Upper lobe of left lung (tissue), 6 donors: ENCODE results near the gene SULT1C4. TPM values are rescaled to one million over a fixed set of nuclear protein-coding genes. Genes with fewer than 3 reads are reported as not detected.

Source experiments
- ATAC-seq, 2 donors: fragments of 200-7000 bp; cut with Tn5 transposase; one replicate each; pipeline ENCODE4 v1.9.1; 2022; ENCODE audit warnings: mild to moderate bottlenecking in 2 of 2, moderate library complexity in 2 of 2; ENCODE audit not compliant: low FRiP score in 2 of 2
- DNase-seq, 2 donors: peaks; one replicate each; pipeline ENCODE4 v3.0.0-alpha.2; 2019 to 2020
- H3K27ac ChIP-seq, 4 donors: fragments of 200-600 bp; sonication (generic); one replicate each; pipeline ENCODE4 v1.5.1; 2016 to 2019
- H3K27me3 ChIP-seq, 4 donors: fragments of 200-600 bp; sonication (generic); one replicate each; pipeline ENCODE4 v1.5.1; 2017 to 2019
- H3K36me3 ChIP-seq, 4 donors: fragments of 200-600 bp; sonication (generic); one replicate each; pipeline ENCODE4 v1.5.1; 2016 to 2019
- H3K4me1 ChIP-seq, 4 donors: fragments of 200-600 bp; sonication (generic); one replicate each; pipeline ENCODE4 v1.5.1; 2018 to 2019
- H3K4me3 ChIP-seq, 4 donors: fragments of 200-600 bp; sonication (generic); one replicate each; pipeline ENCODE4 v1.5.1; 2017 to 2019; ENCODE audit warnings: mild to moderate bottlenecking in 2 of 4, moderate library complexity in 1 of 4
- H3K9me3 ChIP-seq, 4 donors: fragments of 200-600 bp; sonication (generic); one replicate each; pipeline ENCODE4 v1.5.1; 2018 to 2019
- EP300 ChIP-seq, 4 donors: sonication (generic); formaldehyde crosslinking; IDR thresholded peaks; one replicate each; pipeline ENCODE4 v1.5.1; 2017; ENCODE audit warnings: antibody characterized with exemption in 4 of 4, control low read depth in 2 of 4
- POLR2A ChIP-seq, 4 donors: fragments of 450-650 bp; IDR thresholded peaks; one replicate each; pipeline ENCODE4 v1.5.1; 2016 to 2017; ENCODE audit warnings: antibody characterized with exemption in 4 of 4, mild to moderate bottlenecking in 2 of 4
- POLR2AphosphoS5 ChIP-seq, 2 donors: sonication (generic); formaldehyde crosslinking; IDR thresholded peaks; one replicate each; pipeline ENCODE4 v1.5.1; 2017; ENCODE audit warnings: antibody characterized with exemption in 2 of 2
- WGBS, 2 donors: methylation state at CpG; one replicate each; pipeline ENCODE4 v1.1.5; 2017 to 2018; 5-methylcytosine and 5-hydroxymethylcytosine counted together
- total RNA-seq, 6 donors: library from RNA; depleted of rRNA in 4 of 6; stranded (reverse); fragments of >200 nt in 4 of 6; gene quantifications; one replicate each; pipeline versions ENCODE4 v1.1.0 to v1.2.1, GENCODE V29; 2016 to 2021
- TF ChIP-seq, protein P1 (sequence below), 6 experiments: fragments of 450-650 bp in 4 of 6; fragments of 200-600 bp in 2 of 6; sonication (generic) in 2 of 6; IDR thresholded peaks; one replicate each; pipeline ENCODE4 v1.5.1; 2016 to 2019; ENCODE audit warnings: antibody characterized with exemption in 6 of 6
- donor health status: DM: no; HTN: no; CAD: no; lungs with moderate emphysema.
- donor health status: DM: no; HTN: yes; CAD: no; lungs with severe emphysema.

The SULT1C4 gene
- total RNA-seq, 6 donors from 2014 or later = 4.3 to 15.4 (median 9.0) TPM

DNA sequence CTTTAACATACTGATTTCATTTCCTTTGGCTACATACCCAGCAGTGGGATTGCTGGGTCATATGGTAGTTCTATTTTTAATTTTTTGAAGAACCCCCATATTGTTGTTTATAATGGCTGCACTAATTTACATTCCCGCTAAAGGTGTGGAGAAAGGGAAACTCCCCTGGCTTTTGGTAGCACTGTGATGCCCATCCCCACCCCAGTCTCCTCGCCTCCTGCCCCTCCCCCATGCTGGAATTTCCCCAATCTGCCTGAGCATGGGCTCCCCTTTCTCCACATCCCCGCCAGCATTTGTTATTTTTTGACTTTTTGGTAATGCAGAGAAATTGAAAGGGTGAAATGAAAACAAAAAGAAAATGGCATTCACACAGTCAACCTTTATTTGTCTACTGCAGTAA lies 30.0 kb upstream of the SULT1C4 start:
- H3K27me3 ChIP-seq = no peaks in the 10 kb centered on the region
- no peak for DNase-seq
- ATAC-seq = no peak
- no peak for TF ChIP-seq POLR2A (IDR thresholded peaks at IDR 0.05)
- TF ChIP-seq, protein P1, sequence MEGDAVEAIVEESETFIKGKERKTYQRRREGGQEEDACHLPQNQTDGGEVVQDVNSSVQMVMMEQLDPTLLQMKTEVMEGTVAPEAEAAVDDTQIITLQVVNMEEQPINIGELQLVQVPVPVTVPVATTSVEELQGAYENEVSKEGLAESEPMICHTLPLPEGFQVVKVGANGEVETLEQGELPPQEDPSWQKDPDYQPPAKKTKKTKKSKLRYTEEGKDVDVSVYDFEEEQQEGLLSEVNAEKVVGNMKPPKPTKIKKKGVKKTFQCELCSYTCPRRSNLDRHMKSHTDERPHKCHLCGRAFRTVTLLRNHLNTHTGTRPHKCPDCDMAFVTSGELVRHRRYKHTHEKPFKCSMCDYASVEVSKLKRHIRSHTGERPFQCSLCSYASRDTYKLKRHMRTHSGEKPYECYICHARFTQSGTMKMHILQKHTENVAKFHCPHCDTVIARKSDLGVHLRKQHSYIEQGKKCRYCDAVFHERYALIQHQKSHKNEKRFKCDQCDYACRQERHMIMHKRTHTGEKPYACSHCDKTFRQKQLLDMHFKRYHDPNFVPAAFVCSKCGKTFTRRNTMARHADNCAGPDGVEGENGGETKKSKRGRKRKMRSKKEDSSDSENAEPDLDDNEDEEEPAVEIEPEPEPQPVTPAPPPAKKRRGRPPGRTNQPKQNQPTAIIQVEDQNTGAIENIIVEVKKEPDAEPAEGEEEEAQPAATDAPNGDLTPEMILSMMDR (IDR thresholded peaks at IDR 0.05) = no peak
- no peak for TF ChIP-seq EP300 (IDR thresholded peaks at IDR 0.05)
- TF ChIP-seq POLR2AphosphoS5 (IDR thresholded peaks at IDR 0.05) = no peak
- H3K4me1 ChIP-seq = no peaks in the 10 kb centered on the region
- H3K36me3 ChIP-seq = no peaks in the 10 kb centered on the region
- H3K4me3 ChIP-seq = no peak overlapping the region
- WGBS, 2 donors = 74 to 89% methylated on average over 3 of the region's 3 CpGs
- no peak overlapping the region for H3K27ac ChIP-seq
- no peaks in the 10 kb centered on the region for H3K9me3 ChIP-seq

DNA sequence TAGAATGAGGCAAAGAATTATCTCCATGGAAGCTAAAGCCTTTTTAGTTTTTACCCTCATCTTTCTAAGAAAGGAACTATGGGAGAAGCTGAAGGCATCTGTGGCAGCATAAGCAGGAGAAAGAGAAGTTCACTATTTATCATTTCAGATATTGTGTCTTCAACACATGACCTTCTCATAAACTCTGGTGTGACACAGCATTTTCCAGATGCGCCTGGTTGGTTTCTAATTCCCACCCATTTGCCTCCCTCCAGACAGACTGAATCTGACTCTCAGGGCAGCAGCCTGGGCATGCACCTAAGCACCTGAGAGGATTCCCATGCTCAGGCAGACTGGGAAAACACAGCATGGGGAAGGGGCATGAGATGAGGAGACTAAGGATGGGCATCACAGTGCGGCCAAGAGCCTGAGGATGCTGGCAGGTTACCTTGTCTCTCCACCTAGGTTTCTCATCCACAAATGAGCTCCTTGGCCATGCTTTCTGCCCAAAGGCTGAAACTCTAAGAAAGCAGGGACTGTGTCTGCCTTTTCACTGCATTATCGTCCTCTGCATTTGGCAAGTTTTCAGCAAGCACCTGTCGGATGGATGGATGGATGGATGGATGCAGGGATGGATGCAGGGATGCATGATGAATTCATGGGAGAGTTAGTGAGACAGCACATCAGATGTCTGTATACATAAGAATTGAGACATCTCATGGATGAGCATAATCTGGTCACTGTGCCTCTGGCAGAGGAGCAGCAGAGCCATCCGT lies 28.8 kb upstream of the SULT1C4 start:
- H3K4me3 ChIP-seq = no peak overlapping the region
- H3K36me3 ChIP-seq = no peaks in the 10 kb centered on the region
- no peaks in the 10 kb centered on the region for H3K9me3 ChIP-seq
- no peak for DNase-seq
- no peaks in the 10 kb centered on the region for H3K4me1 ChIP-seq
- 84 to 85% methylated on average over 4 to 5 of the region's 5 CpGs for WGBS, 2 donors
- ATAC-seq = no peak
- H3K27ac ChIP-seq = no peak overlapping the region
- H3K27me3 ChIP-seq = no peaks in the 10 kb centered on the region
- TF ChIP-seq POLR2A (IDR thresholded peaks at IDR 0.05) = no peak
- TF ChIP-seq EP300 (IDR thresholded peaks at IDR 0.05) = no peak
- TF ChIP-seq, protein P1 (IDR thresholded peaks at IDR 0.05) = no peak
- TF ChIP-seq POLR2AphosphoS5 (IDR thresholded peaks at IDR 0.05) = no peak

- no peaks in the 10 kb centered on the region for H3K36me3 ChIP-seq
- ATAC-seq (no peak), DNase-seq (no peak)
- no peak overlapping the region for H3K27ac ChIP-seq
- no peaks in the 10 kb centered on the region for H3K4me1 ChIP-seq
- H3K9me3 ChIP-seq = no peaks in the 10 kb centered on the region
- no peaks in the 10 kb centered on the region for H3K27me3 ChIP-seq
- 88 to 92% methylated on average over 2 of the region's 2 CpGs for WGBS, 2 donors
- no peak overlapping the region for H3K4me3 ChIP-seq
- TF ChIP-seq POLR2AphosphoS5 (IDR thresholded peaks at IDR 0.05) = no peak
- no peak for TF ChIP-seq EP300 (IDR thresholded peaks at IDR 0.05)
- TF ChIP-seq, protein P1 (IDR thresholded peaks at IDR 0.05) = no peak
Observed at GRCh38 chr2:108349571-108349928, 28.2 kb upstream of the SULT1C4 start.

GRCh38 chr2:108351889-108352288 lies 25.9 kb upstream of the SULT1C4 start:
- Histone ChIP-seq H3K9me3 (no peaks in the 10 kb centered on the region), H3K4me1 (no peaks in the 10 kb centered on the region), H3K4me3 (no peak overlapping the region), H3K27me3 (no peaks in the 10 kb centered on the region), H3K36me3 (no peaks in the 10 kb centered on the region), H3K27ac (no peak overlapping the region)
- no peak for TF ChIP-seq POLR2A (IDR thresholded peaks at IDR 0.05)
- TF ChIP-seq, protein P1 (IDR thresholded peaks at IDR 0.05) = no peak
- no peak for TF ChIP-seq EP300 (IDR thresholded peaks at IDR 0.05)
- no peak for TF ChIP-seq POLR2AphosphoS5 (IDR thresholded peaks at IDR 0.05)
- ATAC-seq (no peak), DNase-seq (no peak)

- TF ChIP-seq, protein P1 (IDR thresholded peaks at IDR 0.05) = no peak
- no peak for TF ChIP-seq EP300 (IDR thresholded peaks at IDR 0.05)
- TF ChIP-seq POLR2A (IDR thresholded peaks at IDR 0.05) = no peak
- TF ChIP-seq POLR2AphosphoS5 (IDR thresholded peaks at IDR 0.05) = no peak
- Histone ChIP-seq H3K4me1 (no peaks in the 10 kb centered on the region), H3K4me3 (no peak overlapping the region), H3K27ac (no peak overlapping the region), H3K27me3 (no peaks in the 10 kb centered on the region), H3K9me3 (no peaks in the 10 kb centered on the region), H3K36me3 (no peaks in the 10 kb centered on the region)
- WGBS, 2 donors = 50 to 60% methylated on average over 5 of the region's 5 CpGs
- no peak for DNase-seq
- no peak for ATAC-seq
Observed at GRCh38 chr2:108354136-108354535, 23.6 kb upstream of the SULT1C4 start.
